CD4-positive, alpha-beta T cell (primary cell): ENCODE results near the gene COL25A1. TPM values are rescaled to one million over a fixed set of nuclear protein-coding genes. Genes with fewer than 3 reads are reported as not detected.

Experiments
- ATAC-seq: fragments of 200-7000 bp; cut with Tn5 transposase; one replicate; pipeline ENCODE4 v1.10.0; 2022; ENCODE audit warnings: mild to moderate bottlenecking; ENCODE audit not compliant: poor library complexity
- CTCF ChIA-PET: fragments of 350-600 bp; sonication (Branson Sonifier 250); formaldehyde crosslinking; loops from one replicate; lab custom pipeline; 2021; ENCODE audit warnings: antibody characterized with exemption, inconsistent platforms; lab: Charles Lee
- POLR2A ChIA-PET: fragments of 350-600 bp; sonication (Branson Sonifier 250); formaldehyde crosslinking; loops from one replicate; lab custom pipeline; 2021; ENCODE audit warnings: antibody characterized with exemption, inconsistent platforms; lab: Charles Lee
- DNase-seq, 14 experiments: peaks; one replicate each; pipeline ENCODE4 v3.0.0-alpha.2; 2013 to 2020; ENCODE audit warnings: mixed read lengths in 2 of 14
- H3K27ac ChIP-seq, 2 donors: one replicate each; pipeline versions ENCODE4 v1.5.1 to v1.7.0; 2013; ENCODE audit warnings: low read length in 2 of 2, low read depth in 1 of 2, mild to moderate bottlenecking in 1 of 2
- H3K27me3 ChIP-seq, 2 experiments: 1 replicate in 1 of 2; 2 replicates in 1 of 2; pipeline versions ENCODE4 v1.6.1 to v1.7.0; 2013; ENCODE audit warnings: low read length in 2 of 2, control low read depth in 1 of 2, mild to moderate bottlenecking in 1 of 2, moderate library complexity in 1 of 2; ENCODE audit not compliant: insufficient read depth in 2 of 2, control insufficient read depth in 1 of 2
- H3K36me3 ChIP-seq: one replicate; pipeline ENCODE4 v1.6.1; 2013; ENCODE audit warnings: low read length, control low read depth; ENCODE audit not compliant: insufficient read depth
- H3K4me1 ChIP-seq: one replicate; pipeline ENCODE4 v1.6.1; 2013; ENCODE audit warnings: low read length, control low read depth; ENCODE audit not compliant: insufficient read depth
- H3K4me3 ChIP-seq: one replicate; pipeline ENCODE4 v1.5.1; 2013; ENCODE audit warnings: mild to moderate bottlenecking, low read length, moderate library complexity
- H3K9me3 ChIP-seq, 2 experiments: 1 replicate in 1 of 2; 2 replicates in 1 of 2; pipeline versions ENCODE4 v1.6.1 to v1.7.0; 2013; ENCODE audit warnings: low read length in 2 of 2, mild to moderate bottlenecking in 2 of 2, control low read depth in 1 of 2, moderate library complexity in 1 of 2; ENCODE audit not compliant: control insufficient read depth in 1 of 2, insufficient read depth in 1 of 2
- H3K27ac Mint-ChIP-seq: one replicate; pipeline ENCODE4 v1.8.0; 2020; ENCODE audit warnings: mixed read lengths
- H3K27me3 Mint-ChIP-seq: one replicate; pipeline ENCODE4 v1.8.0; 2021; ENCODE audit warnings: mixed read lengths
- H3K36me3 Mint-ChIP-seq: one replicate; pipeline ENCODE4 v1.8.0; 2021; ENCODE audit warnings: low read depth, mixed read lengths
- H3K4me1 Mint-ChIP-seq: one replicate; pipeline ENCODE4 v1.8.0; 2021; ENCODE audit warnings: low read depth, mixed read lengths
- H3K4me3 Mint-ChIP-seq: one replicate; pipeline ENCODE4 v1.8.0; 2020; ENCODE audit warnings: mild to moderate bottlenecking, mixed read lengths
- H3K9me3 Mint-ChIP-seq: one replicate; pipeline ENCODE4 v1.8.0; 2020; ENCODE audit warnings: mixed read lengths
- intact Hi-C, 2 experiments: fragments of 100-400 bp; cut with DNase I in 1 of 2; cut with micrococcal nuclease in 1 of 2; formaldehyde crosslinking; loops; one replicate each; pipeline versions ENCODE4 v1.15.1 to v1.9.0; 2023 to 2025; cut with DNase I, micrococcal nuclease
- total RNA-seq, 174 experiments: library from RNA in 2 of 174; stranded (reverse) in 2 of 174; gene quantifications; one replicate each; pipeline ENCODE4 v1.2.3 and lab custom pipeline; 2021 to 2026
- TF ChIP-seq, protein P1 (sequence below): fragments of 200-600 bp; IDR thresholded peaks from one replicate; pipeline ENCODE4 v1.8.0; 2022; ENCODE audit warnings: antibody characterized with exemption, mild to moderate bottlenecking

Gene COL25A1
- total RNA-seq, 2 experiments from 2014 or later: 0.42 TPM; not detected in 1

DNA sequence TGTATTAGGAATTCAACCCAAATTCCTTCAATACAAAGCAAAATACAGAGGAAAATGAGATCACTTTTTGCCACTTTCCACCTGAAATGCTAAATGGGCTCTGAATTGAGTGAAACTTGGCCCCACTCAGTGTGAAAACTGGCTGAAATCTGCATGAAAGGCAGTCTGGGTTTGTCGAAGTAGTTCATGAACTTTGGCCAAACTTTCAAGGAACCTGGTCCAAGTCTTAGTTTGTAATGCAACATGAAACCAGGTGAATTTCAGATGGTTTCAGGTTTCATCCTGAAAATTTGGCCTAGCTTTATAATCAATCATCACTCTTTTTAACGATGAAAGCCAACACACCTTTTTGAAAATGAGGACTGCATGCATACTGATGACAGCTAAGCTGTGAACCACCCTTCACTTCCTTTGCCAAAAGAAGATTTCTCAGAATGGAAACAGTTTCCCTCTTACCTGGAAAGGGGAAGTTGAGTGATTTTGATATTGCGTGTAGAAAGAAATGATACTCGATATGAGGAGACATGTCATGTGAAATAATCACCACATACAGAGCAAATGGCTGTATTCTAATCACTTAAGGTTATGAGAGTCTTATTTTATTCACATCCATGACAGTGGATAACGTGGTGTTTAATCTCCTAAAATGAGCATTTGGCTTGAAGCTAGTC lies 329.7 kb downstream of the COL25A1 start:
- H3K9me3 Mint-ChIP-seq: no peaks in the 10 kb centered on the region
- peak in 1 of 14 experiments; percentile 27 for DNase-seq
- H3K4me1 ChIP-seq: peaks cover 4% of the 10 kb centered on the region
- CTCF ChIA-PET: no interaction called here
- no peaks in the 10 kb centered on the region for H3K27me3 ChIP-seq
- H3K27ac Mint-ChIP-seq: no peak overlapping the region
- no peak overlapping the region for H3K4me3 ChIP-seq
- H3K36me3 Mint-ChIP-seq: no peaks in the 10 kb centered on the region
- H3K27ac ChIP-seq: no peak overlapping the region
- H3K4me1 Mint-ChIP-seq: peaks cover 24% of the 10 kb centered on the region
- POLR2A ChIA-PET: no interaction called here
- TF ChIP-seq, protein P1, sequence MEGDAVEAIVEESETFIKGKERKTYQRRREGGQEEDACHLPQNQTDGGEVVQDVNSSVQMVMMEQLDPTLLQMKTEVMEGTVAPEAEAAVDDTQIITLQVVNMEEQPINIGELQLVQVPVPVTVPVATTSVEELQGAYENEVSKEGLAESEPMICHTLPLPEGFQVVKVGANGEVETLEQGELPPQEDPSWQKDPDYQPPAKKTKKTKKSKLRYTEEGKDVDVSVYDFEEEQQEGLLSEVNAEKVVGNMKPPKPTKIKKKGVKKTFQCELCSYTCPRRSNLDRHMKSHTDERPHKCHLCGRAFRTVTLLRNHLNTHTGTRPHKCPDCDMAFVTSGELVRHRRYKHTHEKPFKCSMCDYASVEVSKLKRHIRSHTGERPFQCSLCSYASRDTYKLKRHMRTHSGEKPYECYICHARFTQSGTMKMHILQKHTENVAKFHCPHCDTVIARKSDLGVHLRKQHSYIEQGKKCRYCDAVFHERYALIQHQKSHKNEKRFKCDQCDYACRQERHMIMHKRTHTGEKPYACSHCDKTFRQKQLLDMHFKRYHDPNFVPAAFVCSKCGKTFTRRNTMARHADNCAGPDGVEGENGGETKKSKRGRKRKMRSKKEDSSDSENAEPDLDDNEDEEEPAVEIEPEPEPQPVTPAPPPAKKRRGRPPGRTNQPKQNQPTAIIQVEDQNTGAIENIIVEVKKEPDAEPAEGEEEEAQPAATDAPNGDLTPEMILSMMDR: no peak
- H3K36me3 ChIP-seq: no peaks in the 10 kb centered on the region
- no peak for ATAC-seq
- H3K4me3 Mint-ChIP-seq: no peak overlapping the region
- no peaks in the 10 kb centered on the region for H3K9me3 ChIP-seq
- intact Hi-C loops: no loop called here
- no peaks in the 10 kb centered on the region for H3K27me3 Mint-ChIP-seq

GRCh38 chr4:108971473-108971872 lies 331.0 kb downstream of the COL25A1 start:
- no peak overlapping the region for H3K4me3 Mint-ChIP-seq
- DNase-seq (no peak), ATAC-seq (no peak)
- peaks cover 24% of the 10 kb centered on the region for H3K4me1 Mint-ChIP-seq
- TF ChIP-seq, protein P1: no peak
- Histone ChIP-seq H3K4me3 (no peak overlapping the region), H3K27ac (no peak overlapping the region), H3K36me3 (no peaks in the 10 kb centered on the region), H3K4me1 (peaks cover 4% of the 10 kb centered on the region), H3K9me3 (no peaks in the 10 kb centered on the region), H3K27me3 (no peaks in the 10 kb centered on the region)
- H3K36me3 Mint-ChIP-seq: no peaks in the 10 kb centered on the region
- CTCF ChIA-PET: no interaction called here
- intact Hi-C loops: no loop called here
- no peak overlapping the region for H3K27ac Mint-ChIP-seq
- POLR2A ChIA-PET: no interaction called here
- H3K9me3 Mint-ChIP-seq: no peaks in the 10 kb centered on the region
- H3K27me3 Mint-ChIP-seq: no peaks in the 10 kb centered on the region

DNA sequence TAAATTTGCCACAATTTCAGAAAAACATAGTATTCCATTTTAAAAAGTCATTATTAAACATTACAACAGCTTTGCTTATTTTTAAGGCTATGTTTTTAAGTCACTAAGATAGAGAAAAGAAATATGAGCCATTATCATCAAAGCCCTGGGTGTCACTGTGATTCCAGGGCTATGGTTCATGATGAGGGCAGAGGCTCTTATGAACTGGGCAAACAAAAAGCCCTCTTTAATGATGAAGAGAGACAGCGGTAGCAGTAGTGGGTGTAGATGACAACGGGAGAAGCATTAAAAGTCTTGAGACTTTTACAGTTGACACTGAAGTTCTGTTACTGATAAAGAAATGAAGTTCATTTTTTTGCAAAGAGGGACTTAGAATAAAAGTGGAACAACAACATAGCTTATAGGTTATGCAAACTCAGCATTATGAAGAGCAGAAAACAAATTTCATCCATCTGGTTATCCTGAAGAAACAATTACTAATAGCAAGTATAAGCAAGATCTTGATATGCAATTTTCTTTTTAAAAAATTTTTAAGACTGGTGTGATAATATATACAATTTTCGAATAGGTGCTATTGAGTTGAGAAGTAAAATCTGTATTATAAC lies 336.9 kb downstream of the COL25A1 start:
- no peaks in the 10 kb centered on the region for H3K4me1 Mint-ChIP-seq
- no peak overlapping the region for H3K27ac Mint-ChIP-seq
- Histone ChIP-seq H3K36me3 (no peaks in the 10 kb centered on the region), H3K4me1 (no peaks in the 10 kb centered on the region), H3K4me3 (no peak overlapping the region), H3K27ac (no peak overlapping the region), H3K9me3 (no peaks in the 10 kb centered on the region), H3K27me3 (no peaks in the 10 kb centered on the region)
- TF ChIP-seq, protein P1: no peak
- POLR2A ChIA-PET: no interaction called here
- H3K27me3 Mint-ChIP-seq: no peaks in the 10 kb centered on the region
- H3K4me3 Mint-ChIP-seq: no peak overlapping the region
- no peak for DNase-seq
- H3K9me3 Mint-ChIP-seq: no peaks in the 10 kb centered on the region
- CTCF ChIA-PET: no interaction called here
- H3K36me3 Mint-ChIP-seq: no peaks in the 10 kb centered on the region
- intact Hi-C loops: no loop called here
- ATAC-seq: no peak
